GM12878 (cell line): Measurements from ENCODE around the gene TRRAP. TPM values are rescaled to one million over a fixed set of nuclear protein-coding genes. Genes with fewer than 3 reads are reported as not detected.

ENCODE experiments used
- ATAC-seq: fragments of 200-7000 bp; cut with Tn5 transposase; 3 replicates; pipeline ENCODE4 v1.9.1; 2020; ENCODE audit warnings: mild to moderate bottlenecking, moderate library complexity
- BruUV-seq: library from RNA; stranded (reverse); fragments of 400-500 nt; replicated peaks from 2 replicates; lab custom pipeline; 2021; lab: Mats Ljungman, UMichigan
- CTCF ChIA-PET: fragments of 300-600 bp; sonication (Branson Sonifier 250); formaldehyde crosslinking; extraction: SDS; loops from one replicate; lab custom pipeline; 2021; ENCODE audit warnings: inconsistent platforms; lab: Yijun Ruan, JAX
- POLR2A ChIA-PET: fragments of 350-600 bp; formaldehyde crosslinking; extraction: SDS; loops from one replicate; lab custom pipeline; 2021; ENCODE audit warnings: inconsistent platforms; lab: Charles Lee
- RAD21 ChIA-PET: fragments of 300-600 bp; sonication (Branson Sonifier 250); formaldehyde crosslinking; loops from one replicate; lab custom pipeline; 2023; ENCODE audit warnings: antibody characterized with exemption; ENCODE audit not compliant: unreplicated experiment; lab: Charles Lee
- SMC1A ChIA-PET: fragments of 300-600 bp; sonication (Branson Sonifier 250); formaldehyde crosslinking; loops from one replicate; lab custom pipeline; 2023; ENCODE audit not compliant: unreplicated experiment, uncharacterized antibody; lab: Charles Lee
- DNase-seq: peaks from one replicate; pipeline ENCODE4 v3.0.0-alpha.2; 2011; ENCODE audit warnings: low read depth, low spot score
- FAIRE-seq: peaks from 3 replicates; lab custom pipeline; 2011; peaks lifted over from hg19 to GRCh38; lab: Jason Lieb, UNC
- H2AFZ ChIP-seq: 2 replicates; pipeline ENCODE4 v1.6.0; 2011; ENCODE audit warnings: low read depth, low read length, control low read depth; ENCODE audit not compliant: control insufficient read depth
- H3K27ac ChIP-seq: 2 replicates; pipeline ENCODE4 v1.5.1; 2011; ENCODE audit warnings: control low read depth; ENCODE audit not compliant: control insufficient read depth, insufficient read depth
- H3K27me3 ChIP-seq, 2 experiments: replicated peaks in 1 of 2; 2 replicates each; pipeline versions ENCODE4 v1.6.0 to v1.6.1; 2011; ENCODE audit warnings: low read length in 1 of 2; ENCODE audit not compliant: control insufficient read depth in 2 of 2, insufficient read depth in 2 of 2
- H3K36me3 ChIP-seq, 2 experiments: 2 replicates each; pipeline ENCODE4 v1.5.1; 2011; ENCODE audit warnings: low read length in 1 of 2; ENCODE audit not compliant: control insufficient read depth in 2 of 2, insufficient read depth in 2 of 2
- H3K4me1 ChIP-seq: 2 replicates; pipeline ENCODE4 v1.6.1; 2011; ENCODE audit warnings: mild to moderate bottlenecking, low read length, moderate library complexity, mixed read lengths; ENCODE audit not compliant: control insufficient read depth, insufficient read depth
- H3K4me2 ChIP-seq: 2 replicates; pipeline ENCODE4 v1.6.0; 2011; ENCODE audit warnings: control low read depth; ENCODE audit not compliant: control insufficient read depth, insufficient read depth
- H3K4me3 ChIP-seq: fragments of 200-600 bp; sonication (generic); 2 replicates; pipeline ENCODE4 v1.5.1; 2016
- H3K79me2 ChIP-seq: 2 replicates; pipeline ENCODE4 v1.6.0; 2011; ENCODE audit warnings: low read length; ENCODE audit not compliant: control insufficient read depth, insufficient read depth
- H3K9ac ChIP-seq: 2 replicates; pipeline ENCODE4 v1.8.0; 2011; ENCODE audit warnings: low read length, control low read depth, mixed read lengths; ENCODE audit not compliant: control insufficient read depth, insufficient read depth
- H3K9me3 ChIP-seq: replicated peaks from 3 replicates; pipeline ENCODE4 v1.5.1; 2011; ENCODE audit warnings: mild to moderate bottlenecking, low read length; ENCODE audit not compliant: control insufficient read depth, insufficient read depth
- H4K20me1 ChIP-seq: 2 replicates; pipeline ENCODE4 v1.6.0; 2011; ENCODE audit not compliant: control insufficient read depth, insufficient read depth
- CEBPB ChIP-seq, 2 experiments: fragments of 150-350 bp in 1 of 2; IDR thresholded peaks; 2 replicates each; pipeline ENCODE4 v1.6.1; 2012 to 2014; ENCODE audit warnings: low read depth in 2 of 2, low read length in 2 of 2, borderline replicate concordance in 1 of 2, inconsistent platforms in 1 of 2
- JUND ChIP-seq: IDR thresholded peaks from 2 replicates; pipeline ENCODE4 v1.6.1; 2012; ENCODE audit warnings: low read depth, mild to moderate bottlenecking, low read length, improper control_type of control experiment, moderate library complexity
- NKRF ChIP-seq: fragments of 450-650 bp; conservative IDR thresholded peaks from 2 replicates; pipeline ENCODE4 v1.6.1; 2017; ENCODE audit warnings: mild to moderate bottlenecking, moderate library complexity
- SPI1 ChIP-seq: IDR thresholded peaks from 2 replicates; pipeline ENCODE4 v1.6.1; 2011; ENCODE audit warnings: low read depth, mild to moderate bottlenecking, low read length, moderate library complexity, borderline replicate concordance; ENCODE audit not compliant: insufficient read depth
- STAT3 ChIP-seq: IDR thresholded peaks from 2 replicates; pipeline ENCODE4 v1.6.1; 2011; ENCODE audit warnings: low read depth, low read length, improper control_type of control experiment
- WRNIP1 ChIP-seq: IDR thresholded peaks from 2 replicates; pipeline ENCODE4 v1.6.1; 2011; ENCODE audit warnings: low read depth, low read length, improper control_type of control experiment, borderline replicate concordance
- YY1 ChIP-seq: IDR thresholded peaks from 2 replicates; pipeline ENCODE4 v1.6.1; 2011; ENCODE audit warnings: low read depth, mild to moderate bottlenecking, low read length
- WGBS: methylation state at CpG from one replicate; pipeline ENCODE4 v1.1.6; 2016; ENCODE audit warnings: low lambda C conversion rate; ENCODE audit not compliant: insufficient replicate concordance, insufficient coverage; ENCODE audit errors: missing lambda C conversion rate; 5-methylcytosine and 5-hydroxymethylcytosine counted together
- in situ Hi-C: fragments of 300-500 bp; cut with MboI; formaldehyde crosslinking; loops from 9 replicates; pipeline ENCODE4 v1.14.3; 2018; ENCODE audit warnings: mixed read lengths
- intact Hi-C: fragments of 100-400 bp; cut with micrococcal nuclease; formaldehyde crosslinking; loops from one replicate; pipeline ENCODE4 v1.14.2; 2022; ENCODE audit not compliant: unreplicated experiment
- polyA plus RNA-seq, 11 experiments: library from polyadenylated mRNA; depleted of rRNA in 4 of 11; unstranded in 6 of 11; stranded (reverse) in 5 of 11; fragments of >200 nt; fragmentation: Nextera tagmentation in 4 of 11; fragmentation: Illumina TruSeq in 1 of 11; extraction: Ambion mirVana in 4 of 11; extraction: Trizol in 1 of 11; gene quantifications; 1 replicate in 1 of 11; 2 replicates in 10 of 11; pipeline versions ENCODE4 v1.2.1 to v1.2.3, GENCODE V29; 2011 to 2016; ENCODE audit warnings: inconsistent platforms in 2 of 11, missing spikeins in 2 of 11, low read depth in 1 of 11
- total RNA-seq, 4 experiments: library from RNA; depleted of rRNA in 3 of 4; stranded (reverse); fragments of >200 nt in 3 of 4; fragmentation: Illumina TruSeq in 1 of 4; extraction: Trizol in 1 of 4; gene quantifications; 2 replicates each; pipeline versions ENCODE4 v1.2.1 to v1.2.3, GENCODE V29; 2013 to 2021

Gene TRRAP
- total and polyA plus RNA-seq, 10 of the 15 experiments (the other 5 are each of a cell fraction or from before 2014, with no cell fraction given), result 1.1 to 39.3 (median 8.5) TPM

- no peak overlapping the region for H3K9ac ChIP-seq
- in situ Hi-C loops, result no loop called here
- ChIA-PET SMC1A (interaction anchor here (1.6 kb wide), 1 partner anchor 13 kb away, joined by 3 read pairs; no protein-coding TSS in a partner anchor), CTCF (no interaction called here), RAD21 (no interaction called here), POLR2A (no interaction called here)
- H3K9me3 ChIP-seq, result no peaks in the 10 kb centered on the region
- TF ChIP-seq CEBPB (IDR thresholded peaks at IDR 0.05; ENCODE audit: borderline replicate concordance in 1 of 2, low read depth in 2 of 2, low read length in 2 of 2) (no peak), WRNIP1 (no peak), JUND (no peak), SPI1 (no peak), YY1 (no peak), STAT3 (no peak), NKRF (no peak)
- H3K27me3 ChIP-seq, result no peaks in the 10 kb centered on the region
- H3K4me1 ChIP-seq, result no peaks in the 10 kb centered on the region
- no peak overlapping the region for H3K27ac ChIP-seq
- no peaks in the 10 kb centered on the region for H4K20me1 ChIP-seq
- peaks cover 36 to 44% of the 10 kb centered on the region in 2 experiments for H3K36me3 ChIP-seq
- BruUV-seq, result no TSS peak
- DNase-seq, result no peak
- FAIRE-seq, result no peak
- H3K79me2 ChIP-seq, result no peaks in the 10 kb centered on the region
- 92% methylated on average over 9 of the region's 9 CpGs for WGBS
- H3K4me3 ChIP-seq, result no peak overlapping the region
- ATAC-seq, result no peak
- H2AFZ ChIP-seq, result no peak overlapping the region
- intact Hi-C loops, result no loop called here
- no peak overlapping the region for H3K4me2 ChIP-seq
Measured at GRCh38 chr7:98956469-98956868, 78.1 kb downstream of the TRRAP start.
